NCI-H1436 (cell line): Measurements from ENCODE around the gene ZNF143.
"Not testable (repeated sequence)": the region's sequence is repeated elsewhere in the genome, so short reads cannot be mapped to it uniquely, and the experiment has no call there.

Source experiments
- DNase-seq: peaks from one replicate; lab custom pipeline; 2025; lab: John Stamatoyannopoulos, UW

ZNF143 gene

GRCh38 chr11:9498457-9499078 is 37.8 kb downstream of the ZNF143 start:
- no peak for DNase-seq

- DNase-seq, result peak; percentile 61
Observed at GRCh38 chr11:9506489-9507276, 45.9 kb downstream of the ZNF143 start.

- DNase-seq, result no peak
Observed at GRCh38 chr11:9507277-9507580, 46.4 kb downstream of the ZNF143 start.

- no peak for DNase-seq
Observed at GRCh38 chr11:9509041-9509440, 48.2 kb downstream of the ZNF143 start.

- DNase-seq, result no peak
Observed at GRCh38 chr11:9512370-9513019, 51.7 kb downstream of the ZNF143 start.

- not testable (repeated sequence) for DNase-seq
Observed at GRCh38 chr11:9514576-9514975, 53.8 kb downstream of the ZNF143 start.

GRCh38 chr11:9516113-9516512 is 55.3 kb downstream of the ZNF143 start:
- no peak for DNase-seq

- no peak for DNase-seq
Observed at GRCh38 chr11:9518835-9519410, 58.1 kb downstream of the ZNF143 start.

- no peak for DNase-seq
Observed at GRCh38 chr11:9524001-9524400, 63.2 kb downstream of the ZNF143 start.

GRCh38 chr11:9525116-9525515 is 64.3 kb downstream of the ZNF143 start:
- DNase-seq, result no peak

GRCh38 chr11:9527481-9528135 is 66.8 kb downstream of the ZNF143 start:
- no peak for DNase-seq

GRCh38 chr11:9528136-9528501 is 67.3 kb downstream of the ZNF143 start:
- no peak for DNase-seq

GRCh38 chr11:9528573-9529333 is 67.9 kb downstream of the ZNF143 start:
- DNase-seq, result no peak

GRCh38 chr11:9529334-9529650 is 68.5 kb downstream of the ZNF143 start:
- no peak for DNase-seq

- DNase-seq, result no peak
Observed at GRCh38 chr11:9530020-9530621, 69.3 kb downstream of the ZNF143 start.

GRCh38 chr11:9530901-9531625 is 70.3 kb downstream of the ZNF143 start:
- no peak for DNase-seq

- no peak for DNase-seq
Observed at GRCh38 chr11:9533058-9533457, 72.2 kb downstream of the ZNF143 start.

GRCh38 chr11:9533736-9534473 is 73.1 kb downstream of the ZNF143 start:
- DNase-seq, result no peak

- no peak for DNase-seq
Observed at GRCh38 chr11:9535189-9535781, 74.5 kb downstream of the ZNF143 start.

GRCh38 chr11:9538548-9538947 is 77.7 kb downstream of the ZNF143 start:
- DNase-seq, result no peak
